GM23338 (cell line): Measurements from ENCODE around the gene TPST2. TPM values are rescaled to one million over a fixed set of nuclear protein-coding genes. Genes with fewer than 3 reads are reported as not detected.

Source experiments
- ATAC-seq: fragments of 200-7000 bp; cut with Tn5 transposase; 3 replicates; pipeline ENCODE4 v1.9.1; 2020
- DNase-seq: peaks from one replicate; pipeline ENCODE4 v3.0.0-alpha.2; 2015; ENCODE audit warnings: low spot score
- H2AFZ ChIP-seq: fragments of 200-600 bp; sonication (generic); 2 replicates; pipeline ENCODE4 v1.8.0; 2016; ENCODE audit warnings: antibody characterized with exemption, mild to moderate bottlenecking, moderate library complexity
- H3F3A ChIP-seq: fragments of 200-600 bp; sonication (generic); replicated peaks from 2 replicates; pipeline ENCODE4 v1.8.0; 2017; ENCODE audit warnings: antibody characterized with exemption, mixed run types, low read depth
- H3K27ac ChIP-seq: fragments of 200-600 bp; sonication (generic); 2 replicates; pipeline ENCODE4 v1.6.1; 2016; ENCODE audit warnings: low read depth
- H3K27me3 ChIP-seq: fragments of 200-600 bp; sonication (generic); 2 replicates; pipeline ENCODE4 v1.8.0; 2016; ENCODE audit warnings: mild to moderate bottlenecking, mixed run types, moderate library complexity; ENCODE audit not compliant: insufficient read depth
- H3K36me3 ChIP-seq: fragments of 200-600 bp; sonication (generic); 2 replicates; pipeline ENCODE4 v1.8.0; 2016; ENCODE audit warnings: mild to moderate bottlenecking; ENCODE audit not compliant: insufficient read depth
- H3K4me1 ChIP-seq: fragments of 200-600 bp; sonication (generic); 2 replicates; pipeline ENCODE4 v1.8.0; 2016; ENCODE audit warnings: mild to moderate bottlenecking, moderate library complexity; ENCODE audit not compliant: insufficient read depth
- H3K4me2 ChIP-seq: fragments of 200-600 bp; sonication (generic); 2 replicates; pipeline ENCODE4 v1.7.1; 2017; ENCODE audit warnings: mixed run types
- H3K4me3 ChIP-seq: fragments of 200-600 bp; sonication (generic); 2 replicates; pipeline ENCODE4 v1.6.1; 2016; ENCODE audit warnings: mixed run types
- H3K79me2 ChIP-seq: fragments of 200-600 bp; sonication (generic); replicated peaks from 2 replicates; pipeline ENCODE4 v1.8.0; 2017; ENCODE audit warnings: mild to moderate bottlenecking; ENCODE audit not compliant: insufficient read depth
- H3K9me2 ChIP-seq: fragments of 200-600 bp; sonication (generic); 2 replicates; pipeline ENCODE4 v1.8.0; 2017; ENCODE audit not compliant: insufficient read depth
- H4K20me1 ChIP-seq: fragments of 200-600 bp; sonication (generic); replicated peaks from 2 replicates; pipeline ENCODE4 v1.8.0; 2017; ENCODE audit warnings: mild to moderate bottlenecking; ENCODE audit not compliant: insufficient read depth
- H3K27ac Mint-ChIP-seq: 2 replicates; pipeline ENCODE4 v1.8.0; 2020; ENCODE audit warnings: inconsistent platforms, mild to moderate bottlenecking, moderate library complexity, mixed read lengths
- H3K27me3 Mint-ChIP-seq: 3 replicates; pipeline ENCODE4 v1.8.0; 2022; ENCODE audit warnings: low read depth, mild to moderate bottlenecking, moderate library complexity, mixed read lengths, inconsistent platforms; ENCODE audit not compliant: insufficient read depth, poor library complexity
- H3K36me3 Mint-ChIP-seq: 3 replicates; pipeline ENCODE4 v1.8.0; 2021; ENCODE audit warnings: low read depth, mild to moderate bottlenecking, inconsistent platforms, moderate library complexity, mixed read lengths
- H3K4me1 Mint-ChIP-seq: 3 replicates; pipeline ENCODE4 v1.8.0; 2020; ENCODE audit warnings: mild to moderate bottlenecking, inconsistent platforms, mixed read lengths
- H3K4me3 Mint-ChIP-seq: 3 replicates; pipeline ENCODE4 v1.8.0; 2021; ENCODE audit warnings: moderate library complexity, mild to moderate bottlenecking, inconsistent platforms, mixed read lengths
- H3K9me3 Mint-ChIP-seq: 3 replicates; pipeline ENCODE4 v1.8.0; 2020; ENCODE audit warnings: moderate library complexity, mild to moderate bottlenecking, inconsistent platforms, mixed read lengths
- CREB1 ChIP-seq: fragments of 250-450 bp; sonication (Bioruptor Pico); IDR thresholded peaks from 2 replicates; pipeline ENCODE4 v1.5.0; 2020; ENCODE audit warnings: low read depth, mild to moderate bottlenecking, moderate library complexity
- EZH2 ChIP-seq: fragments of 200-600 bp; sonication (generic); IDR thresholded peaks from one replicate; pipeline ENCODE4 v1.8.0; 2017; ENCODE audit warnings: antibody characterized with exemption, mild to moderate bottlenecking, low read depth; ENCODE audit not compliant: unreplicated experiment
- JUNB ChIP-seq: IDR thresholded peaks from one replicate; pipeline ENCODE4 v1.6.1; 2016; ENCODE audit warnings: antibody characterized with exemption; ENCODE audit not compliant: unreplicated experiment
- NANOG ChIP-seq: IDR thresholded peaks from 2 replicates; pipeline ENCODE4 v1.6.1; 2016; ENCODE audit warnings: antibody characterized with exemption, borderline replicate concordance
- POLR2AphosphoS5 ChIP-seq: IDR thresholded peaks from 2 replicates; pipeline ENCODE4 v1.6.1; 2016; ENCODE audit warnings: antibody characterized with exemption, low read depth
- STAT1 ChIP-seq: IDR thresholded peaks from one replicate; pipeline ENCODE4 v1.6.1; 2016; ENCODE audit warnings: antibody characterized with exemption; ENCODE audit not compliant: unreplicated experiment
- ZNF114 ChIP-seq: fragments of 250-450 bp; sonication (Bioruptor Pico); IDR thresholded peaks from 2 replicates; pipeline ENCODE4 v1.5.0; 2020; ENCODE audit warnings: mild to moderate bottlenecking, moderate library complexity
- ZNF331 ChIP-seq: fragments of 250-450 bp; sonication (Bioruptor Pico); IDR thresholded peaks from 2 replicates; pipeline ENCODE4 v1.5.0; 2020; ENCODE audit warnings: low read depth, mild to moderate bottlenecking, moderate library complexity
- polyA plus RNA-seq: library from polyadenylated mRNA; unstranded; fragments of >200 nt; fragmentation: Nextera tagmentation; extraction: Ambion mirVana; gene quantifications from 2 replicates; pipeline ENCODE4 v1.2.1, GENCODE V29; 2016
- total RNA-seq: library from RNA; depleted of rRNA; stranded (reverse); fragments of >200 nt; shearing (Covaris generic); gene quantifications from 2 replicates; pipeline ENCODE4 v1.2.3, GENCODE V29; 2014
- TF ChIP-seq, protein P1 (sequence below): fragments of 250-450 bp; sonication (Bioruptor Pico); IDR thresholded peaks from 2 replicates; pipeline ENCODE4 v1.5.0; 2020; ENCODE audit warnings: mild to moderate bottlenecking, moderate library complexity
- TF ChIP-seq, protein P2 (sequence below): IDR thresholded peaks from 2 replicates; pipeline ENCODE4 v1.6.1; 2016; ENCODE audit warnings: antibody characterized with exemption
- TF ChIP-seq, protein P3 (sequence below): IDR thresholded peaks from one replicate; pipeline ENCODE4 v1.6.1; 2018; ENCODE audit warnings: antibody characterized with exemption; ENCODE audit not compliant: unreplicated experiment

Gene TPST2
- total and polyA plus RNA-seq, 2 experiments from 2014 or later: 37.9 to 127 TPM

DNA sequence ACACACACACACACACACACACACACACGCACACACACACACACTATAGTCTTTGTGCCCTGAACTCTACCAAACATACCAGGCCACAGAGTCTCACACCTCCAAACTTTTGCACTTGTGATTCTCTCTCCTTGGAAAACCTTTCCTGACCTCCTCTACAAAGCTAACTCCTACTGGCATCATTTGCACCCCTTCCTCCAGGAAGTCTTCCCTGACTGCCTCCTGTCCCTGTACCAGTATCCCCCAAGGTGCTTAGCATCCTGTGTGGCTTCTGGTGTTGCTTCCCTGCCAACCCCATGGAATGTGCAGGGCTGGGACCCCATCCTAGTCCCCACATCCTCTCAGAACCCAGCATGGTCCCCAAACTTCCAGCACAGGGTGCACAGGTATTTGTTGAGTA lies 8.9 kb downstream of the TPST2 start (continued):
- TF ChIP-seq, protein P1, sequence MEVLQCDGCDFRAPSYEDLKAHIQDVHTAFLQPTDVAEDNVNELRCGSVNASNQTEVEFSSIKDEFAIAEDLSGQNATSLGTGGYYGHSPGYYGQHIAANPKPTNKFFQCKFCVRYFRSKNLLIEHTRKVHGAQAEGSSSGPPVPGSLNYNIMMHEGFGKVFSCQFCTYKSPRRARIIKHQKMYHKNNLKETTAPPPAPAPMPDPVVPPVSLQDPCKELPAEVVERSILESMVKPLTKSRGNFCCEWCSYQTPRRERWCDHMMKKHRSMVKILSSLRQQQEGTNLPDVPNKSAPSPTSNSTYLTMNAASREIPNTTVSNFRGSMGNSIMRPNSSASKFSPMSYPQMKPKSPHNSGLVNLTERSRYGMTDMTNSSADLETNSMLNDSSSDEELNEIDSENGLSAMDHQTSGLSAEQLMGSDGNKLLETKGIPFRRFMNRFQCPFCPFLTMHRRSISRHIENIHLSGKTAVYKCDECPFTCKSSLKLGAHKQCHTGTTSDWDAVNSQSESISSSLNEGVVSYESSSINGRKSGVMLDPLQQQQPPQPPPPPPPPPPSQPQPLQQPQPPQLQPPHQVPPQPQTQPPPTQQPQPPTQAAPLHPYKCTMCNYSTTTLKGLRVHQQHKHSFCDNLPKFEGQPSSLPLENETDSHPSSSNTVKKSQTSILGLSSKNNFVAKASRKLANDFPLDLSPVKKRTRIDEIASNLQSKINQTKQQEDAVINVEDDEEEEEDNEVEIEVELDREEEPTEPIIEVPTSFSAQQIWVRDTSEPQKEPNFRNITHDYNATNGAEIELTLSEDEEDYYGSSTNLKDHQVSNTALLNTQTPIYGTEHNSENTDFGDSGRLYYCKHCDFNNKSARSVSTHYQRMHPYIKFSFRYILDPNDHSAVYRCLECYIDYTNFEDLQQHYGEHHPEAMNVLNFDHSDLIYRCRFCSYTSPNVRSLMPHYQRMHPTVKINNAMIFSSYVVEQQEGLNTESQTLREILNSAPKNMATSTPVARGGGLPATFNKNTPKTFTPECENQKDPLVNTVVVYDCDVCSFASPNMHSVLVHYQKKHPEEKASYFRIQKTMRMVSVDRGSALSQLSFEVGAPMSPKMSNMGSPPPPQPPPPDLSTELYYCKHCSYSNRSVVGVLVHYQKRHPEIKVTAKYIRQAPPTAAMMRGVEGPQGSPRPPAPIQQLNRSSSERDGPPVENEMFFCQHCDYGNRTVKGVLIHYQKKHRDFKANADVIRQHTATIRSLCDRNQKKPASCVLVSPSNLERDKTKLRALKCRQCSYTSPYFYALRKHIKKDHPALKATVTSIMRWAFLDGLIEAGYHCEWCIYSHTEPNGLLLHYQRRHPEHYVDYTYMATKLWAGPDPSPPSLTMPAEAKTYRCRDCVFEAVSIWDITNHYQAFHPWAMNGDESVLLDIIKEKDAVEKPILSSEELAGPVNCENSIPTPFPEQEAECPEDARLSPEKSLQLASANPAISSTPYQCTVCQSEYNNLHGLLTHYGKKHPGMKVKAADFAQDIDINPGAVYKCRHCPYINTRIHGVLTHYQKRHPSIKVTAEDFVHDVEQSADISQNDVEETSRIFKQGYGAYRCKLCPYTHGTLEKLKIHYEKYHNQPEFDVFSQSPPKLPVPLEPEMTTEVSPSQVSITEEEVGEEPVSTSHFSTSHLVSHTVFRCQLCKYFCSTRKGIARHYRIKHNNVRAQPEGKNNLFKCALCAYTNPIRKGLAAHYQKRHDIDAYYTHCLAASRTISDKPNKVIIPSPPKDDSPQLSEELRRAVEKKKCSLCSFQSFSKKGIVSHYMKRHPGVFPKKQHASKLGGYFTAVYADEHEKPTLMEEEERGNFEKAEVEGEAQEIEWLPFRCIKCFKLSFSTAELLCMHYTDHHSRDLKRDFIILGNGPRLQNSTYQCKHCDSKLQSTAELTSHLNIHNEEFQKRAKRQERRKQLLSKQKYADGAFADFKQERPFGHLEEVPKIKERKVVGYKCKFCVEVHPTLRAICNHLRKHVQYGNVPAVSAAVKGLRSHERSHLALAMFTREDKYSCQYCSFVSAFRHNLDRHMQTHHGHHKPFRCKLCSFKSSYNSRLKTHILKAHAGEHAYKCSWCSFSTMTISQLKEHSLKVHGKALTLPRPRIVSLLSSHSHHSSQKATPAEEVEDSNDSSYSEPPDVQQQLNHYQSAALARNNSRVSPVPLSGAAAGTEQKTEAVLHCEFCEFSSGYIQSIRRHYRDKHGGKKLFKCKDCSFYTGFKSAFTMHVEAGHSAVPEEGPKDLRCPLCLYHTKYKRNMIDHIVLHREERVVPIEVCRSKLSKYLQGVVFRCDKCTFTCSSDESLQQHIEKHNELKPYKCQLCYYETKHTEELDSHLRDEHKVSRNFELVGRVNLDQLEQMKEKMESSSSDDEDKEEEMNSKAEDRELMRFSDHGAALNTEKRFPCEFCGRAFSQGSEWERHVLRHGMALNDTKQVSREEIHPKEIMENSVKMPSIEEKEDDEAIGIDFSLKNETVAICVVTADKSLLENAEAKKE (CRISPR knock-in tag): no peak
- TF ChIP-seq EZH2 (no peak), CREB1 (CRISPR knock-in tag) (no peak), ZNF331 (CRISPR knock-in tag) (no peak), ZNF114 (CRISPR knock-in tag) (no peak)

DNA sequence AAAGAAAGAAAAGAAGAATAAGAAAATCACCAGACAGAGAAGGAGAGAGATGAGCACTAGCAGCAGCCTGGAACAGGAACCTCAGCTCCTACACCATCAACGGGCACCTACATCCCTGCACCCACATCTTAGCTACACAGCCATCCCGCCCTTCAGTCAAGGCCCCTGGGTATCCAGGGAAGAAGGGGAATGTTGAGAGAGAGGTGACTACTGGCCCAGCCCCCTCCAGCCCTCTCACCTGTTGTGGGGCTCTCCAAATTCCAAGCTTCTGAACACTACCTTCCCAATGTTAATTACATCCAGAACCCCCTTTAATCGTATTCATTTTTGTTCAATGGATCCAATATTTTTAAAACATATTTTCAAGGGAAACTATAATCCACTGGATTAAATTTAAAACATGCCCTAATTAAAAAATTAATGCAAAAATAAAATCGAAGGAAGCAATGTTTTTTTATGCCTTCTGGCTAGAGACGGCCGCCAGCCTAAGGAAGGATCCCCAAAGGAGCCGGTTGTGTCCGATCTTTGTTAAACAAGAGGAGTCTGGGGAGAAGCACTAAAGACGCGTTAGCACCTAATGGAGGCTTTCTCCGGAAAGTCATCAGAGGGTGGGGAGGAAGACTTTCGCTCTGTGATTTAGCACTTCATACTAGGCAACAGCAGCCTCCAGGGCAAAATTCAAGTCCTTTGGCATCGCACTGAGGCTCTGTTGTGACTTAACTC lies 9.5 kb downstream of the TPST2 start:
- no peaks in the 10 kb centered on the region for H3K36me3 ChIP-seq
- Mint-ChIP-seq H3K9me3 (no peaks in the 10 kb centered on the region), H3K4me1 (peaks cover 64% of the 10 kb centered on the region), H3K27me3 (peaks cover 6% of the 10 kb centered on the region), H3K4me3 (peak overlapping the region; percentile 16), H3K36me3 (peaks cover 41% of the 10 kb centered on the region), H3K27ac (peak overlapping the region; percentile 65)
- H2AFZ ChIP-seq: no peak overlapping the region
- DNase-seq (peak; percentile 66), ATAC-seq (peak; percentile 76)
- H3K79me2 ChIP-seq: peaks cover 97% of the 10 kb centered on the region
- H3K4me2 ChIP-seq: peak overlapping the region; percentile 6
- no peaks in the 10 kb centered on the region for H3K9me2 ChIP-seq
- peaks cover 33% of the 10 kb centered on the region; the same call in 1 of the 2 replicates for H3F3A ChIP-seq
- peaks cover 29% of the 10 kb centered on the region for H4K20me1 ChIP-seq
- no peak overlapping the region for H3K4me3 ChIP-seq
- H3K27ac ChIP-seq: peak overlapping the region; percentile 12
- no peaks in the 10 kb centered on the region for H3K27me3 ChIP-seq
- peaks cover 59% of the 10 kb centered on the region for H3K4me1 ChIP-seq
- TF ChIP-seq ZNF114 (CRISPR knock-in tag) (no peak), JUNB (no peak), ZNF331 (CRISPR knock-in tag) (no peak), EZH2 (no peak), STAT1 (no peak), CREB1 (CRISPR knock-in tag) (no peak), POLR2AphosphoS5 (no peak), NANOG (no peak)
- TF ChIP-seq, protein P2, sequence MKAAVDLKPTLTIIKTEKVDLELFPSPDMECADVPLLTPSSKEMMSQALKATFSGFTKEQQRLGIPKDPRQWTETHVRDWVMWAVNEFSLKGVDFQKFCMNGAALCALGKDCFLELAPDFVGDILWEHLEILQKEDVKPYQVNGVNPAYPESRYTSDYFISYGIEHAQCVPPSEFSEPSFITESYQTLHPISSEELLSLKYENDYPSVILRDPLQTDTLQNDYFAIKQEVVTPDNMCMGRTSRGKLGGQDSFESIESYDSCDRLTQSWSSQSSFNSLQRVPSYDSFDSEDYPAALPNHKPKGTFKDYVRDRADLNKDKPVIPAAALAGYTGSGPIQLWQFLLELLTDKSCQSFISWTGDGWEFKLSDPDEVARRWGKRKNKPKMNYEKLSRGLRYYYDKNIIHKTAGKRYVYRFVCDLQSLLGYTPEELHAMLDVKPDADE: no peak
- TF ChIP-seq, protein P3, sequence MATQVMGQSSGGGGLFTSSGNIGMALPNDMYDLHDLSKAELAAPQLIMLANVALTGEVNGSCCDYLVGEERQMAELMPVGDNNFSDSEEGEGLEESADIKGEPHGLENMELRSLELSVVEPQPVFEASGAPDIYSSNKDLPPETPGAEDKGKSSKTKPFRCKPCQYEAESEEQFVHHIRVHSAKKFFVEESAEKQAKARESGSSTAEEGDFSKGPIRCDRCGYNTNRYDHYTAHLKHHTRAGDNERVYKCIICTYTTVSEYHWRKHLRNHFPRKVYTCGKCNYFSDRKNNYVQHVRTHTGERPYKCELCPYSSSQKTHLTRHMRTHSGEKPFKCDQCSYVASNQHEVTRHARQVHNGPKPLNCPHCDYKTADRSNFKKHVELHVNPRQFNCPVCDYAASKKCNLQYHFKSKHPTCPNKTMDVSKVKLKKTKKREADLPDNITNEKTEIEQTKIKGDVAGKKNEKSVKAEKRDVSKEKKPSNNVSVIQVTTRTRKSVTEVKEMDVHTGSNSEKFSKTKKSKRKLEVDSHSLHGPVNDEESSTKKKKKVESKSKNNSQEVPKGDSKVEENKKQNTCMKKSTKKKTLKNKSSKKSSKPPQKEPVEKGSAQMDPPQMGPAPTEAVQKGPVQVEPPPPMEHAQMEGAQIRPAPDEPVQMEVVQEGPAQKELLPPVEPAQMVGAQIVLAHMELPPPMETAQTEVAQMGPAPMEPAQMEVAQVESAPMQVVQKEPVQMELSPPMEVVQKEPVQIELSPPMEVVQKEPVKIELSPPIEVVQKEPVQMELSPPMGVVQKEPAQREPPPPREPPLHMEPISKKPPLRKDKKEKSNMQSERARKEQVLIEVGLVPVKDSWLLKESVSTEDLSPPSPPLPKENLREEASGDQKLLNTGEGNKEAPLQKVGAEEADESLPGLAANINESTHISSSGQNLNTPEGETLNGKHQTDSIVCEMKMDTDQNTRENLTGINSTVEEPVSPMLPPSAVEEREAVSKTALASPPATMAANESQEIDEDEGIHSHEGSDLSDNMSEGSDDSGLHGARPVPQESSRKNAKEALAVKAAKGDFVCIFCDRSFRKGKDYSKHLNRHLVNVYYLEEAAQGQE: no peak
